Activated CD4-positive, alpha-beta T cell treated with anti-CD3 and anti-CD28 coated beads, Interleukin-2, amount 10 ng/mL, durations not matched to agents 7 days and 5 days (primary cell): ENCODE data around the gene ADORA2A. TPM values are rescaled to one million over a fixed set of nuclear protein-coding genes. Genes with fewer than 3 reads are reported as not detected.

ENCODE experiments used
- CTCF ChIA-PET: fragments of 350-600 bp; sonication (Branson Sonifier 250); formaldehyde crosslinking; loops from one replicate; lab custom pipeline; 2021; ENCODE audit warnings: antibody characterized with exemption; lab: Charles Lee
- POLR2A ChIA-PET: fragments of 350-600 bp; sonication (Branson Sonifier 250); formaldehyde crosslinking; loops from one replicate; lab custom pipeline; 2021; ENCODE audit warnings: antibody characterized with exemption; lab: Charles Lee
- DNase-seq: peaks from one replicate; pipeline ENCODE4 v3.0.0-alpha.2; 2020
- H3K27ac Mint-ChIP-seq: one replicate; pipeline ENCODE4 v1.8.0; 2021; ENCODE audit warnings: mild to moderate bottlenecking, moderate library complexity, mixed read lengths
- H3K27me3 Mint-ChIP-seq: one replicate; pipeline ENCODE4 v1.8.0; 2021; ENCODE audit warnings: mixed read lengths
- H3K36me3 Mint-ChIP-seq: one replicate; pipeline ENCODE4 v1.8.0; 2021; ENCODE audit warnings: low read depth, mixed read lengths
- H3K4me1 Mint-ChIP-seq: one replicate; pipeline ENCODE4 v1.8.0; 2021; ENCODE audit warnings: mixed read lengths
- H3K4me3 Mint-ChIP-seq: one replicate; pipeline ENCODE4 v1.8.0; 2021; ENCODE audit warnings: mild to moderate bottlenecking, moderate library complexity, mixed read lengths
- H3K9me3 Mint-ChIP-seq: one replicate; pipeline ENCODE4 v1.8.0; 2021; ENCODE audit warnings: mixed read lengths
- total RNA-seq, 2 experiments: library from RNA; stranded (reverse); gene quantifications; one replicate each; pipeline ENCODE4 v1.2.3, GENCODE V29; 2021

ADORA2A gene
- total RNA-seq, 2 experiments from 2014 or later, result 25.3 to 29.0 TPM

DNA sequence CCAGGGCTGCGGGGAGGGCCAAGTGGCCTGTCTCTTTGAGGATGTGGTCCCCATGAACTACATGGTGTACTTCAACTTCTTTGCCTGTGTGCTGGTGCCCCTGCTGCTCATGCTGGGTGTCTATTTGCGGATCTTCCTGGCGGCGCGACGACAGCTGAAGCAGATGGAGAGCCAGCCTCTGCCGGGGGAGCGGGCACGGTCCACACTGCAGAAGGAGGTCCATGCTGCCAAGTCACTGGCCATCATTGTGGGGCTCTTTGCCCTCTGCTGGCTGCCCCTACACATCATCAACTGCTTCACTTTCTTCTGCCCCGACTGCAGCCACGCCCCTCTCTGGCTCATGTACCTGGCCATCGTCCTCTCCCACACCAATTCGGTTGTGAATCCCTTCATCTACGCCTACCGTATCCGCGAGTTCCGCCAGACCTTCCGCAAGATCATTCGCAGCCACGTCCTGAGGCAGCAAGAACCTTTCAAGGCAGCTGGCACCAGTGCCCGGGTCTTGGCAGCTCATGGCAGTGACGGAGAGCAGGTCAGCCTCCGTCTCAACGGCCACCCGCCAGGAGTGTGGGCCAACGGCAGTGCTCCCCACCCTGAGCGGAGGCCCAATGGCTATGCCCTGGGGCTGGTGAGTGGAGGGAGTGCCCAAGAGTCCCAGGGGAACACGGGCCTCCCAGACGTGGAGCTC, 13.5 kb downstream of the ADORA2A start:
- Mint-ChIP-seq H3K9me3 (no peaks in the 10 kb centered on the region), H3K27ac (no peak overlapping the region), H3K4me3 (no peak overlapping the region), H3K27me3 (no peaks in the 10 kb centered on the region), H3K4me1 (peaks cover 44% of the 10 kb centered on the region), H3K36me3 (peaks cover 37% of the 10 kb centered on the region)
- ChIA-PET CTCF (interaction anchor here (0.6 to 1.0 kb wide), 2 partner anchors 9 to 55 kb away, joined by 3 to 4 read pairs; no protein-coding TSS in a partner anchor), POLR2A (no interaction called here)
- no peak for DNase-seq

DNA sequence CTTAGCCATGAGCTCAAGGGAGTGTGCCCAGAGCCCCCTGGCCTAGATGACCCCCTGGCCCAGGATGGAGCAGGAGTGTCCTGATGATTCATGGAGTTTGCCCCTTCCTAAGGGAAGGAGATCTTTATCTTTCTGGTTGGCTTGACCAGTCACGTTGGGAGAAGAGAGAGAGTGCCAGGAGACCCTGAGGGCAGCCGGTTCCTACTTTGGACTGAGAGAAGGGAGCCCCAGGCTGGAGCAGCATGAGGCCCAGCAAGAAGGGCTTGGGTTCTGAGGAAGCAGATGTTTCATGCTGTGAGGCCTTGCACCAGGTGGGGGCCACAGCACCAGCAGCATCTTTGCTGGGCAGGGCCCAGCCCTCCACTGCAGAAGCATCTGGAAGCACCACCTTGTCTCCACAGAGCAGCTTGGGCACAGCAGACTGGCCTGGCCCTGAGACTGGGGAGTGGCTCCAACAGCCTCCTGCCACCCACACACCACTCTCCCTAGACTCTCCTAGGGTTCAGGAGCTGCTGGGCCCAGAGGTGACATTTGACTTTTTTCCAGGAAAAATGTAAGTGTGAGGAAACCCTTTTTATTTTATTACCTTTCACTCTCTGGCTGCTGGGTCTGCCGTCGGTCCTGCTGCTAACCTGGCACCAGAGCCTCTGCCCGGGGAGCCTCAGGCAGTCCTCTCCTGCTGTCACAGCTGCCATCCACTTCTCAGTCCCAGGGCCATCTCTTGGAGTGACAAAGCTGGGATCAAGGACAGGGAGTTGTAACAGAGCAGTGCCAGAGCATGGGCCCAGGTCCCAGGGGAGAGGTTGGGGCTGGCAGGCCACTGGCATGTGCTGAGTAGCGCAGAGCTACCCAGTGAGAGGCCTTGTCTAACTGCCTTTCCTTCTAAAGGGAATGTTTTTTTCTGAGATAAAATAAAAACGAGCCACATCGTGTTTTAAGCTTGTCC, 14.3 kb downstream of the ADORA2A start:
- H3K9me3 Mint-ChIP-seq, result no peaks in the 10 kb centered on the region
- peaks cover 37% of the 10 kb centered on the region for H3K36me3 Mint-ChIP-seq
- POLR2A ChIA-PET, result no interaction called here
- no peak for DNase-seq
- CTCF ChIA-PET, result interaction anchor here (1.0 to 1.4 kb wide), 2 partner anchors 10 to 18 kb away, joined by 3 read pairs; no protein-coding TSS in a partner anchor
- H3K4me1 Mint-ChIP-seq, result peaks cover 41% of the 10 kb centered on the region
- H3K27ac Mint-ChIP-seq, result no peak overlapping the region
- H3K4me3 Mint-ChIP-seq, result no peak overlapping the region
- no peaks in the 10 kb centered on the region for H3K27me3 Mint-ChIP-seq

DNA sequence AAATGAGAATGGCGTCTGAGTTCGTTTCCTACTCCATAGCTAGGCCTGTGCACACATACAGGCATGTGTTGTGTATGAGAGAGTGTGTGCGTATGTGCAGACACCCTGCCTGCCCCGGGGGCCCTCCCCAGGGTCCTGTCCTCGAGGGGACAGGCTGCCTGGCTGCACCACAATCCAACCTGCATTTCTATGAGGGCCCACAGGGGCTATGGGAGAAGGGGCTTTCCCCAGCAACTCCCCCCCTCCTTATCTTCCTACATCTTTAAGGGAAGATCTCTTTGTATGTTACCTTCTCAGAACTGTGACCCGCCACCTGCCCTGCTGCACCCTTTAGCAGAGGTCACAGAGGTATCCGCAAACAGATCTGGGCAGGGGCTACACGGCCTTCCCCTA, 14.9 kb downstream of the ADORA2A start:
- CTCF ChIA-PET, result interaction anchor here (1.4 kb wide), 1 partner anchor 18 kb away, joined by 3 read pairs; no protein-coding TSS in a partner anchor
- H3K4me3 Mint-ChIP-seq, result no peak overlapping the region
- POLR2A ChIA-PET, result no interaction called here

DNA sequence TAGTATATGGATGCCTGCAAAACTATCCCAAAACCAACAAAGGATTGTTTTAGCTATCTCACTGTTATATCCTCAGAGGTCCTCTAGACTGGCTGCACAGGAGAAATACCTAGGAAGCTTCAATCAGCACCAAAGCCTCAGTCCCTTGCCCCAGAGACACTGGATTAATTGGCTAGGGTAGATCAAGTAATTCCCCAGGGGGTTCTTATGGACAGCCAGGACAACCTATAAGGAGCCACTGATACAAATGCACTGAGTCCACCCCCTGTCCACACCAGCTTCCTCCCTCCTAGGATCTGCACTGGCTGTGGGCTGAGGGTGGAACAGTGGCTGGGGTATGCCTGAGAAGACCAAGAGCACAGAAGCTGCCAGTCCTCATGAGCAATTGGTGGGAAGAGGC, 16.3 kb downstream of the ADORA2A start:
- Mint-ChIP-seq H3K4me3 (no peak overlapping the region), H3K27me3 (no peaks in the 10 kb centered on the region), H3K27ac (no peak overlapping the region), H3K4me1 (peaks cover 25% of the 10 kb centered on the region), H3K9me3 (no peaks in the 10 kb centered on the region), H3K36me3 (peaks cover 33% of the 10 kb centered on the region)
- POLR2A ChIA-PET, result no interaction called here
- no peak for DNase-seq
- CTCF ChIA-PET, result interaction anchor here (1.0 to 1.3 kb wide), 3 partner anchors 8 to 32 kb away, joined by 3 to 4 read pairs (median 3); no protein-coding TSS in a partner anchor

More for the DNA sequence above, 14.9 kb downstream of the ADORA2A start:
- Mint-ChIP-seq H3K9me3 (no peaks in the 10 kb centered on the region), H3K27ac (no peak overlapping the region), H3K4me1 (peaks cover 34% of the 10 kb centered on the region), H3K27me3 (no peaks in the 10 kb centered on the region), H3K36me3 (peaks cover 37% of the 10 kb centered on the region)
- no peak for DNase-seq

DNA sequence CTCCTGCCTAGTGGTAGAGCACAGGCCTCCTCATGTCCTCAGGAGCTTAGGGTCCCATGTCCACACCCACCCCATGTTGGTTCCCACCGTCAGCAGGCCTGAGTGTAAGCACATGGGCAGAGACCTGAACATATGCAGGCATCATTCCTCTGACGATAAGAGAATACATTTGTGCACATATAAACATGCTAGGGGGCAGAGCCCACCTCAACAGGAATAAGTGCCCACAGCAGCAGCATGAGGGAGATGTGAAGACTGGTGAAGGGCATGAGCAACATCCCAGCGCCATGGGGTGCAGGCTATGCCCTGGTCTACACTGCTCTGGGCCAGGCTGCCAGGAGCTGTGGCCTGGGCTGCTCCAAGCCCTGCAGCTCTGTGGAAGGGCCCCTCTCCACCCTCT, 16.9 kb downstream of the ADORA2A start:
- ChIA-PET POLR2A (no interaction called here), CTCF (interaction anchor here (1.0 to 1.3 kb wide), 2 partner anchors 9 to 10 kb away, joined by 3 to 4 read pairs; no protein-coding TSS in a partner anchor)
- Mint-ChIP-seq H3K4me1 (peaks cover 23% of the 10 kb centered on the region), H3K36me3 (peaks cover 30% of the 10 kb centered on the region), H3K27ac (no peak overlapping the region), H3K9me3 (no peaks in the 10 kb centered on the region), H3K27me3 (no peaks in the 10 kb centered on the region), H3K4me3 (no peak overlapping the region)
- no peak for DNase-seq

DNA sequence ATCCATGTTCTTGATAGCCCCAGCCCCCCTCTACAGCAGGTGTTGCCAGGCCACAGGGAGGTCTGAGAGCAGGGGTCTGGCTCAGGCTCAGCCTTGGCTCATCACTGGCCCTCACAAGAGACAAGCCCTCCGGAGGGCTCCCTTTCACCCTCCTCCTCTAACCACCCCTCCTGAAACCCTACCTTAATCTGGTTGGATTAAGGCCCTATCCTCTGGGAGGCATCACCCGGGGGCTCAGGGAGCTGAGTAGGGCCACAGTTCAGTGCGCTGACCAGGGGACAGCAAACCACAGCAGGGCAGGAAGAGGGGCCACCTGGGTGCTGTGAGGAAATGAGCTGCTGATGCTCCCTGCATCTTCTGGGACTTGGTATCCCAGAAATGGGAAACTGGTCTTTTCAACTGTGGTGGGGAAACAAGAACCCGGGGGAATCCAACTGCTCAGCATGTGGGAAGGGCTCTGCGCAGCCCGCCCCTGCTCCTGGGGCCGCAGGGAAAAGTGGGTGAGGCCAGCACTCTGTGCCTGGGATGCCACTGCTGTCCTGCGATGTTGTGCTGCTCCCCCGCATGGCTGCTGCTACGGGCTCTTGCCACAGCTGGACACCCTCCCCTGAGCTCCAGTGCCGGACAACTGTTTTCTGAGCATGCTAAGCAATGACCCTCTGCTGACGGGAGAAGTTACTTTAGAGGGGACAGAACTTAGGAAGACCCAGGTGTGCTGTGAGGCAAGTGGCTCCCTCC, 17.5 kb downstream of the ADORA2A start:
- no peak for DNase-seq
- POLR2A ChIA-PET, result no interaction called here
- Mint-ChIP-seq H3K4me1 (peaks cover 19% of the 10 kb centered on the region), H3K27me3 (no peaks in the 10 kb centered on the region), H3K9me3 (no peaks in the 10 kb centered on the region), H3K27ac (no peak overlapping the region), H3K4me3 (no peak overlapping the region), H3K36me3 (peaks cover 29% of the 10 kb centered on the region)
- CTCF ChIA-PET, result interaction anchor here (0.6 to 1.3 kb wide), 4 partner anchors 9 to 42 kb away, joined by 3 to 4 read pairs (median 3); no protein-coding TSS in a partner anchor

DNA sequence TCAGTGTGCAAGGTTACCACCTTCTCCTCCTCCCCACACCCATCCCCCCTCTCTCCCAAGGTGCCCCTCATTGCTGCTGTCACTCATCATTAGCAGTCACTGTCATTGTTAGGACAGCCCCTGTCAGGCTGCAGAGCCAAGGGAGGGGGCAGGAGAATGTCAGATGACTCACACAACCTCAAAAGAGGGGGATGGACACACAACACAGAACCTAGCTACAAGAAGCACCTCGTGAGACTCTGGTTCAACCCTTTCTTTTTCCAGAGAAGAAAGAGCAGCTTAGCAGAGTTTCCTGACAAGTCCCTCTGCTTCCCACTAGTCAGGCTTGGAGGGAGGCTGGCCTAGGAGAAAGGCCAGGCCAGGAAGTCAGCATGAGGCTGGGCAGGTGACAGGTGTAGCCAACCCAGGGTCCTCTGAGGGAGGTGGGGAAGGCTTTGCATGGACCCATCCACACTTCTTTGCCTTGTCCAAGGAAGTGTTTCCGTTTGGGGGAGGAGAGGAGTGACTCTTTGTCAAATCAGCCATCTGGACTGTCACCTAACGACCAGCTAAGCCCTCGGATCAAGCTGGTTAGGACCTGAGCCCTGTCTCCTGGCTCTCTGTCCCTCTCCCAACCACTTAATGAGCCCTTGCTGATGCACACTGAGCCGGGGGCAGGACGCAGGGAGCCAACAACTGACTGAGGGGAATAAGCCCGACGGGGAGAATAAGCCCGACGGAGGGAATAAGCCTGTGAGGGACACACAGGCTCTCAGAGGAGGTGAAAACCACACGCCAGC, 18.3 kb downstream of the ADORA2A start:
- Mint-ChIP-seq H3K27ac (no peak overlapping the region), H3K9me3 (no peaks in the 10 kb centered on the region), H3K36me3 (peaks cover 26% of the 10 kb centered on the region), H3K4me1 (peaks cover 15% of the 10 kb centered on the region), H3K4me3 (no peak overlapping the region), H3K27me3 (no peaks in the 10 kb centered on the region)
- DNase-seq, result no peak
- CTCF ChIA-PET, result interaction anchor here (0.6 to 1.8 kb wide), 6 partner anchors 9 to 99 kb away, joined by 3 to 5 read pairs (median 3); no protein-coding TSS in a partner anchor
- POLR2A ChIA-PET, result no interaction called here

DNA sequence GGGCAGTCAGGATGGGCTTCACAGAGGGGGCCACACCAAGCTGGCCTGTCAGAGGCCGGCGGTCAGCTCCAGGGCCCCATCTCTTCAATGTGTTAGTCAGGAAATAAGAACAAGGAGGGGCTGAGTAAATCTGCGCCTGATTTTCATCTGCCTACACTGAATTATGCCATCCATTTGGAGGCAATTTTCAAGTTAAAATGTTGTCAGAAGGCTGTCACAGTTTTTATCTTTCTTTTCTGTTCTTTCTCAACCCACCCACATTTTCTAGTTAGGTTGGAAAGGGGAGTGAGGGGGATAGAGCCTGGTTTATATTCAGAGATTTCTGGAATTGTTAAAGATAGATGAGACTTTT, 18.8 kb downstream of the ADORA2A start:
- Mint-ChIP-seq H3K9me3 (peaks cover 2% of the 10 kb centered on the region), H3K27ac (no peak overlapping the region), H3K4me3 (no peak overlapping the region), H3K36me3 (peaks cover 20% of the 10 kb centered on the region), H3K27me3 (no peaks in the 10 kb centered on the region), H3K4me1 (peaks cover 11% of the 10 kb centered on the region)
- ChIA-PET POLR2A (no interaction called here), CTCF (interaction anchor here (0.8 to 1.8 kb wide), 4 partner anchors 9 to 99 kb away, joined by 3 to 5 read pairs (median 3); no protein-coding TSS in a partner anchor)
- DNase-seq, result no peak

DNA sequence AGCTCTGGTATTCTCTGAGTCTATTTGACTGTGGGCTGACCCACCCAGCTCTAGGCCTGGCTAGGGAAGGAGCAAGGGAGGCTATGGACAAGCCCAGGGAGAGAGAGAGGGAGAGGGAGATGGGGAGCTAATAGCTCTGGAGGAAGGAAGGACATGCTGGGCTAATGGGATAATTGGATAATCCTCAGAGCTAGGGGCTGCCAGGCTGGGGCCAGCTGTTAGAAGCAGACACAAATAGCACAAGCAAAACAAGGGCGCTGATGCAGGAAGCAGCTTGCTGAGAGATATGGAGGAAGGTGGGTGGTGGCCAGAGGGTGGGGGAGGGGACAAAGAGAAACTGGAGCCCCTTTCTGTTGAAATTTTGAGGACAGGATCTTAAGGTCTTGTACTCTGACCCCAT, 23.2 kb downstream of the ADORA2A start:
- H3K27me3 Mint-ChIP-seq, result no peaks in the 10 kb centered on the region
- no peak overlapping the region for H3K27ac Mint-ChIP-seq
- ChIA-PET CTCF (interaction anchor here (0.9 to 1.0 kb wide), 2 partner anchors 12 to 13 kb away, joined by 3 to 5 read pairs; no protein-coding TSS in a partner anchor), POLR2A (no interaction called here)
- H3K4me1 Mint-ChIP-seq, result peaks cover 2% of the 10 kb centered on the region
- no peak overlapping the region for H3K4me3 Mint-ChIP-seq
- H3K36me3 Mint-ChIP-seq, result no peaks in the 10 kb centered on the region
- DNase-seq, result no peak
- H3K9me3 Mint-ChIP-seq, result peaks cover 3% of the 10 kb centered on the region

DNA sequence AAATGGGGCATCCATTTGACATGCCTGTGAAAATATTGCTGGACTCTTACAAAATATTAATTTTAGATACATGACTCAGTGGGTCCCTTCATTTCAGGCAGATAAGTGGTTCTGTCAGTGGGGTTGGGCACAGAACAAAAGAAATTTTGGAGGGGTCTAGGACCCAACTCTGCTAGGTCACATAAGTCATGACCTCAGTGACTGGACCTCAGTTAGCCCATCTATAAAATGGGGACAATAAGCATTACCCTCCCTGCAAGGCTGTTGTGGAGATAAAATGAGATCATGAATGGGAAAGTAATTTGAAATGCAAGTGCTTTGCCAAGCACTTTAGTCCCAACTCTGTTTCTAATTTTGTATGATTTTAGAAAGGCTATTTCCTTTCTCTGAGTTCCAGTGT, 23.8 kb downstream of the ADORA2A start:
- POLR2A ChIA-PET, result no interaction called here
- no peak overlapping the region for H3K27ac Mint-ChIP-seq
- CTCF ChIA-PET, result no interaction called here
- H3K9me3 Mint-ChIP-seq, result peaks cover 3% of the 10 kb centered on the region
- no peak overlapping the region for H3K4me3 Mint-ChIP-seq
- no peaks in the 10 kb centered on the region for H3K36me3 Mint-ChIP-seq
- H3K27me3 Mint-ChIP-seq, result no peaks in the 10 kb centered on the region
- peaks cover 2% of the 10 kb centered on the region for H3K4me1 Mint-ChIP-seq
- DNase-seq, result no peak

DNA sequence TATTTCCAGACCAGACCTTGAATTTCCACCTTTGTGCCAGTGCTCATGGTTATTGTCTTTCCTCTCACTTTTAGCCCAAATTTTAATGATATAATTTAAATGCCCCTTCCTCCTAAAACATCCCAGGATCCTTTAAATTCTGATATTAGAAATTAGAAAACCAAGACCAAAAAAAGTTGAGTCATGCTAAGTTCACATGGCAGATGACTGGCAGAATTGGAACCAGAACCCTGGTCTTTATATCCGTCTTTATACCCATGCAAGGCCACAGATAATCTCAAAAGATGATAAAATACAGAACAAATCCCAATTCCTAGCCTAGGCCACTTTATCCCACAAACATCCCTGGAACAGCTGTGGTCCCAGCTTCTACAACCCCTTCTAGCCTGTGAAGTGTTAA, 26.5 kb downstream of the ADORA2A start:
- CTCF ChIA-PET, result interaction anchor here (0.8 kb wide), 1 partner anchor 10 kb away, joined by 3 read pairs; no protein-coding TSS in a partner anchor
- no peak for DNase-seq
- Mint-ChIP-seq H3K27ac (no peak overlapping the region), H3K27me3 (no peaks in the 10 kb centered on the region), H3K9me3 (peaks cover 3% of the 10 kb centered on the region), H3K4me3 (no peak overlapping the region), H3K36me3 (no peaks in the 10 kb centered on the region), H3K4me1 (peaks cover 2% of the 10 kb centered on the region)
- POLR2A ChIA-PET, result no interaction called here
